Ascending aorta (tissue), 2 donors: ENCODE results near the gene SPHK2. TPM values are rescaled to one million over a fixed set of nuclear protein-coding genes. Genes with fewer than 3 reads are reported as not detected.
"Not testable (repeated sequence)": the region's sequence is repeated elsewhere in the genome, so short reads cannot be mapped to it uniquely, and the experiment has no call there.

Experiments
- DNase-seq, 2 donors: peaks; one replicate each; pipeline ENCODE4 v3.0.0-alpha.2; 2019; ENCODE audit warnings: low spot score in 2 of 2
- H3K27ac ChIP-seq, 2 donors: fragments of 200-600 bp; sonication (generic); one replicate each; pipeline ENCODE4 v1.5.1; 2016 to 2017; ENCODE audit warnings: mild to moderate bottlenecking in 1 of 2
- H3K27me3 ChIP-seq: fragments of 200-600 bp; sonication (generic); one replicate; pipeline ENCODE4 v1.5.1; 2017
- H3K36me3 ChIP-seq, 2 donors: fragments of 200-600 bp; sonication (generic); one replicate each; pipeline ENCODE4 v1.5.1; 2016
- H3K4me1 ChIP-seq, 2 donors: fragments of 200-600 bp; sonication (generic); one replicate each; pipeline ENCODE4 v1.5.1; 2016 to 2017; ENCODE audit warnings: mild to moderate bottlenecking in 1 of 2
- H3K4me3 ChIP-seq, 2 donors: fragments of 200-600 bp; sonication (generic); one replicate each; pipeline ENCODE4 v1.5.1; 2016 to 2017; ENCODE audit warnings: mild to moderate bottlenecking in 1 of 2
- H3K9me3 ChIP-seq, 2 donors: fragments of 200-600 bp; sonication (generic); one replicate each; pipeline ENCODE4 v1.5.1; 2016
- intact Hi-C: fragments of 100-400 bp; cut with DNase I; formaldehyde crosslinking; loops from one replicate; pipeline ENCODE4 v1.15.1; 2023
- total RNA-seq: library from RNA; depleted of rRNA; stranded (reverse); fragments of >200 nt; gene quantifications from one replicate; pipeline ENCODE4 v1.1.0, GENCODE V29; 2016
- TF ChIP-seq, protein P1 (sequence below), 3 experiments: fragments of 200-600 bp in 2 of 3; fragments of 450-650 bp in 1 of 3; sonication (generic) in 2 of 3; IDR thresholded peaks; one replicate each; pipeline ENCODE4 v1.5.1; 2016 to 2019; ENCODE audit warnings: antibody characterized with exemption in 3 of 3, mild to moderate bottlenecking in 1 of 3, moderate library complexity in 1 of 3

SPHK2 gene
- total RNA-seq, 1 donor from 2014 or later, result 35.3 TPM

DNA sequence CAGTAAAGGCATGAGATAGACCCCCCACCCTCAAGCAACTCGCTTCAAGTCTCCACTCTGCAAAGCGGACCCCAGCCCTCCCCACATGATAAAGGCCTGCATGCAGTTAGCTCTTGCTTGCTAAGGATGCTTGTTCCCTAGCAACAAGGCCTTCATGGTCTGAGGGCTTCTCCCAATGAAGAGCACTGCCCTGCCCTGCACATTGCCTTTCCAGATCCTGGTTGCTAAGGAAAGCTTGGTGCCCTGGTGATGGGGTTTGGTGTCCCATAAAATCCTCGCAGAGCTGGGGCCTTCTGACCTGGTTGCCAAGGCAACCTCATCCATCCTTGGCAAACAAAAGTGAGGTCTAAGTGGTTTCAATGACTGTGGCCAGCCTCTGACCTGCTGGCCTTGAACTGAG is 11.9 kb downstream of the SPHK2 start:
- H3K4me3 ChIP-seq, result peak overlapping the region in 1 of 2 donors; percentile 46
- TF ChIP-seq, protein P1, sequence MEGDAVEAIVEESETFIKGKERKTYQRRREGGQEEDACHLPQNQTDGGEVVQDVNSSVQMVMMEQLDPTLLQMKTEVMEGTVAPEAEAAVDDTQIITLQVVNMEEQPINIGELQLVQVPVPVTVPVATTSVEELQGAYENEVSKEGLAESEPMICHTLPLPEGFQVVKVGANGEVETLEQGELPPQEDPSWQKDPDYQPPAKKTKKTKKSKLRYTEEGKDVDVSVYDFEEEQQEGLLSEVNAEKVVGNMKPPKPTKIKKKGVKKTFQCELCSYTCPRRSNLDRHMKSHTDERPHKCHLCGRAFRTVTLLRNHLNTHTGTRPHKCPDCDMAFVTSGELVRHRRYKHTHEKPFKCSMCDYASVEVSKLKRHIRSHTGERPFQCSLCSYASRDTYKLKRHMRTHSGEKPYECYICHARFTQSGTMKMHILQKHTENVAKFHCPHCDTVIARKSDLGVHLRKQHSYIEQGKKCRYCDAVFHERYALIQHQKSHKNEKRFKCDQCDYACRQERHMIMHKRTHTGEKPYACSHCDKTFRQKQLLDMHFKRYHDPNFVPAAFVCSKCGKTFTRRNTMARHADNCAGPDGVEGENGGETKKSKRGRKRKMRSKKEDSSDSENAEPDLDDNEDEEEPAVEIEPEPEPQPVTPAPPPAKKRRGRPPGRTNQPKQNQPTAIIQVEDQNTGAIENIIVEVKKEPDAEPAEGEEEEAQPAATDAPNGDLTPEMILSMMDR (IDR thresholded peaks at IDR 0.05), result no peak
- H3K36me3 ChIP-seq, result peaks cover under 1 to 17% of the 10 kb centered on the region in 2 donors
- H3K4me1 ChIP-seq, result peaks cover 19 to 42% of the 10 kb centered on the region in 2 donors
- DNase-seq, result no peak
- peak overlapping the region; percentile 79 for H3K27ac ChIP-seq
- intact Hi-C loops, result loop anchor here (10.0 kb wide), 2 partner anchors 1044 to 1224 kb away; partner anchors contain the start of genes PRMT1 and PTOV1
- H3K27me3 ChIP-seq, result no peaks in the 10 kb centered on the region
- H3K9me3 ChIP-seq, result no peaks in the 10 kb centered on the region

DNA sequence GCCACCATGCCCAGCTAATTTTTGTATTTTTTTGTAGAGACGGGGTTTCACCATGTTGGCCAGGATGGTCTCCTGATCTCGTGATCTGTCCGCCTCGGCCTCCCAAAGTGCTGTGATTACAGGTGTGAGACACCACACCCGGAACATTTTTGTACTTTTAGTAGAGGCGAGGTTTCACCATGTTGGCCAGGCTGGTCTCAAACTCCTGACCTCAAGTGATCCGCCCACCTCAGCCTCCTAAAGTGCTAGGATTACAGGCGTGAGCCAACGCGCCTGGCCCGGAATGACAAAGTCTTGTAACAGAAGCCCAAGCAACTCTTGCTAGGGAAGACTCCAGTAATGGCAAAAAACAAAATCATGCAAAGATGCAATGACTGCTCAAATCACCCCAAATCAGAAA is 13.0 kb downstream of the SPHK2 start:
- not testable (repeated sequence) for DNase-seq, H3K9me3 ChIP-seq, H3K27me3 ChIP-seq, H3K4me3 ChIP-seq
- peak overlapping the region in 1 of 2 donors; percentile 94 for H3K27ac ChIP-seq
- peaks cover 0 to 11% of the 10 kb centered on the region in 2 donors for H3K36me3 ChIP-seq
- intact Hi-C loops, result loop anchor here (10.0 kb wide), 2 partner anchors 1043 to 1223 kb away; partner anchors contain the start of genes PRMT1 and PTOV1
- H3K4me1 ChIP-seq, result peaks cover 24 to 50% of the 10 kb centered on the region in 2 donors

DNA sequence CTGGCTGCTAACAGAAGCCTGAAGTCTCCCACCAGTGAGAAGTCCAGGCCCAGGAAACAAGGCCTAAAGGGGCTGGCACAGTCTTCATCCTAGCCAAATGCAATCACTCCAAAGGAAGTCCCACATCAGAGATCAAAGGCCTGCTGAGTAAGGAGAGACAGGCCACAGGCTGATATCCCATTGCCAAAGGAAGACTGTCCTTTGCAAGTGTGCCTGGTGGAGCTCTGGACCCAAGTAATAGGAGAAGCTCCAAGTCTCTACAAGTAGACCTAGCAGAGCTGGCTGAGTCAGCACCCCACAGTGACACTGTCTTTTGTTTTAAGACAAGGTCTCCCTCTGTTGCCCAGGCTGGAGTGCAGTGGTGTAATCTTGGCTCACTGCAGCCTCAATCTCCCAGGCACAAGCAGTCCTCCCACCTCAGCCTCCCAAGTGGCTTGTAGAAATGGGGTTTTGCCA is 13.4 kb downstream of the SPHK2 start:
- DNase-seq, result no peak
- TF ChIP-seq, protein P1 (IDR thresholded peaks at IDR 0.05), result no peak
- Histone ChIP-seq H3K27me3 (no peaks in the 10 kb centered on the region), H3K4me3 (no peak overlapping the region), H3K27ac (peak overlapping the region in 1 of 2 donors; percentile 94), H3K9me3 (no peaks in the 10 kb centered on the region), H3K36me3 (peaks cover 0 to 10% of the 10 kb centered on the region in 2 donors), H3K4me1 (peaks cover 24 to 50% of the 10 kb centered on the region in 2 donors)
- intact Hi-C loops, result loop anchor here (10.0 kb wide), 2 partner anchors 1042 to 1222 kb away; partner anchors contain the start of genes PRMT1 and PTOV1

DNA sequence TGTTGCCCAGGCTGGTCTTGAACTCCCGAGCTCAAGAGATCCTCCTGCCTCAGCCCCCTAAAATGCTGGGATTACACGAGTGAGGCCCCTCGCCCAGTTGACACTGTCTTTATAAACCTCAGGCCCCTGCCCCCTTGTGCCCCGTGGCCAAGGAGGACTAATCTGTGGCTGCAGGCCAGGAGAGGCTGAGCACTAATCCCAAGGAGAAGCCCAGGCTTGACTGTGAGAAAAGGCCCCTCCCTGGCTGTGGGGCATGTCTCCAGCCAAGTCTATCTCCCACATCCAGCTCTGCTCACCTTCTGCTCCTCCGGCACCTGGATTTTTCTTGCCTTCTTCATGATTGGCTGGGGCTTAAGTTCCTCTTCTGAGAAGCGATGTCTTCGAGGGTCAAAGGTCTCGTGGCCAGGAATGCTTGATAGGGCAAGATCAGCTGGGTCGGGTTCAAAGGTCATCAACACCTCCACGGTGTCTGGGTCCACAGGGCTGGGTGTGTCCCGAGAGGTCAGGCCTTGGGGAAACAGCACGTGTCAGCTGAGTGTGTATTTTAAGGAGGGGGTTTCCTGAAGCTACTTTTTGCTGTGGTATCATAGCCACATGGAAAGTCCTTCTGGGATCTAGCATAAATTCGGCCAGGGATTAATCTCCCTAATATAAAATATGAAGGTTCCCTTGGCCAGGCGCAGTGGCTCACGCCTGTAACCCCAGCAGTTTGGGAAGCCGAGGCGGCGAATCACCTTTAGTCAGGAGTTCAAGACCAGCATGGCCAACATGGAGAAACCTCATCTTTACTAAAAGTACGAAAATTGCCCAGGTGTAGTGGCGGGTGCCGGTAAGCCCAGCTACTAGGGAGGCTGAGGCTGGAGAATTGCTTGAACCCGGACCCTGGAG is 14.1 kb downstream of the SPHK2 start:
- Histone ChIP-seq H3K9me3 (no peaks in the 10 kb centered on the region), H3K4me1 (peaks cover 24 to 51% of the 10 kb centered on the region in 2 donors), H3K27me3 (no peaks in the 10 kb centered on the region), H3K27ac (peak overlapping the region; percentile 94 to 99), H3K36me3 (peaks cover 0 to 7% of the 10 kb centered on the region in 2 donors), H3K4me3 (peak overlapping the region in 1 of 2 donors; percentile 34)
- TF ChIP-seq, protein P1 (IDR thresholded peaks at IDR 0.05), result no peak
- DNase-seq, result no peak
- intact Hi-C loops, result loop anchor here (1.0 to 10.0 kb wide), 3 partner anchors 9 to 1221 kb away; partner anchors contain the start of genes PRMT1 and PTOV1

DNA sequence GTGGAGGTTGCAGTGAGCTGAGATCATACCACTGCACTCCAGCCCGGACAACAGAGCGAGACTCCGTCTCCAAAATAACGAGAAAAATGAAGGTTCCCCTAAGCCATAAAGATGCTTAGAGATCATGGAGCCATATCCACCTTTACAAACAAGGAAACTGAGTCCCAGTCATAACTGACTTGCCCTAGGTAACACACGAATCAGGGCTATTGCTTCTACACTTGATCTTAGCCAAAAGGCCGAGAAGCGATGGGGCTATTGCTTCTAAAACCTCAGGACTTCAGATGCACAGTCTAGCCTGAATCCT is 14.7 kb downstream of the SPHK2 start:
- H3K9me3 ChIP-seq, result no peaks in the 10 kb centered on the region
- H3K4me1 ChIP-seq, result peaks cover 24 to 56% of the 10 kb centered on the region in 2 donors
- H3K27me3 ChIP-seq, result no peaks in the 10 kb centered on the region
- TF ChIP-seq, protein P1 (IDR thresholded peaks at IDR 0.05), result no peak
- H3K36me3 ChIP-seq, result peaks cover 0 to 5% of the 10 kb centered on the region in 2 donors
- peak overlapping the region; percentile 94 to 99 for H3K27ac ChIP-seq
- DNase-seq, result no peak
- intact Hi-C loops, result loop anchor here (1.0 to 10.0 kb wide), 3 partner anchors 10 to 1221 kb away; partner anchors contain the start of genes PRMT1 and PTOV1
- peak overlapping the region; percentile 14 to 34 for H3K4me3 ChIP-seq
